NOMO-1 treated with DMSO at 0.1 percent for 48 hours (cell line): ENCODE results near the gene FPR1.

Experiments used
- DNase-seq: peaks from one replicate; lab custom pipeline; 2025; ENCODE audit not compliant: unreplicated experiment; lab: John Stamatoyannopoulos, UW

FPR1 gene

GRCh38 chr19:51751655-51752054, at the start of gene FPR1:
Gene FPR1 (minus strand): TSS chr19:51751878. CDS start chr19:51746994, 4,884 bp downstream.
- peak; percentile 98 for DNase-seq

GRCh38 chr19:51800473-51801244, 49.0 kb upstream of the FPR1 start:
- no peak for DNase-seq

GRCh38 chr19:51799774-51800472, 48.2 kb upstream of the FPR1 start:
- DNase-seq, result no peak

GRCh38 chr19:51799034-51799773, 47.5 kb upstream of the FPR1 start:
- DNase-seq, result peak; percentile 43

- no peak for DNase-seq
These were observed 46.4 kb upstream of the FPR1 start for GRCh38 chr19:51798062-51798461.

- DNase-seq, result no peak
These were observed 45.8 kb upstream of the FPR1 start for GRCh38 chr19:51797480-51797879.

- DNase-seq, result no peak
These were observed 44.6 kb upstream of the FPR1 start for GRCh38 chr19:51796195-51796679.

- DNase-seq, result no peak
These were observed 43.3 kb upstream of the FPR1 start, which contains the start of gene FPR3 for GRCh38 chr19:51794885-51795490. Gene FPR3 (plus strand): TSS chr19:51795157. CDS start chr19:51823749, 28,592 bp downstream.

GRCh38 chr19:51793994-51794393, 42.3 kb upstream of the FPR1 start:
- DNase-seq, result no peak

GRCh38 chr19:51792932-51793331, 41.3 kb upstream of the FPR1 start:
- DNase-seq, result no peak

- DNase-seq, result no peak
These were observed 37.5 kb upstream of the FPR1 start for GRCh38 chr19:51789061-51789795.

GRCh38 chr19:51788029-51788428, 36.4 kb upstream of the FPR1 start:
- no peak for DNase-seq

GRCh38 chr19:51786646-51787494, 35.2 kb upstream of the FPR1 start:
- peak; percentile 85 for DNase-seq

GRCh38 chr19:51784922-51785690, 33.4 kb upstream of the FPR1 start:
- peak; percentile 91 for DNase-seq

GRCh38 chr19:51784109-51784785, 32.6 kb upstream of the FPR1 start:
- DNase-seq, result no peak

GRCh38 chr19:51783372-51783771, 31.7 kb upstream of the FPR1 start:
- DNase-seq, result peak; percentile 96

GRCh38 chr19:51781999-51782398, 30.3 kb upstream of the FPR1 start:
- no peak for DNase-seq

GRCh38 chr19:51780270-51780669, 28.6 kb upstream of the FPR1 start:
- peak; percentile 43 for DNase-seq
